GM19193 (cell line): ENCODE measurements around the gene DDIT3.

Experiments
- POLR2A ChIP-seq: IDR thresholded peaks from 4 replicates; pipeline ENCODE4 v1.6.1; 2011; ENCODE audit not compliant: insufficient read depth, insufficient read length; ENCODE audit errors: extremely low read depth

Gene DDIT3

GRCh38 chr12:57530396-57531142 is 10.3 kb upstream of the DDIT3 start:
- no peak for TF ChIP-seq POLR2A

- no peak for TF ChIP-seq POLR2A
Measured at GRCh38 chr12:57529831-57530230, 9.5 kb upstream of the DDIT3 start.

- TF ChIP-seq POLR2A = no peak
Measured at GRCh38 chr12:57528831-57529555, 8.7 kb upstream of the DDIT3 start.

GRCh38 chr12:57528176-57528575 is 7.9 kb upstream of the DDIT3 start:
- TF ChIP-seq POLR2A = no peak

- no peak for TF ChIP-seq POLR2A
Measured at GRCh38 chr12:57527184-57527583, 6.9 kb upstream of the DDIT3 start.

- no peak for TF ChIP-seq POLR2A
Measured at GRCh38 chr12:57526477-57527126, 6.3 kb upstream of the DDIT3 start.

- no peak for TF ChIP-seq POLR2A
Measured at GRCh38 chr12:57525615-57526383, 5.5 kb upstream of the DDIT3 start.

- no peak for TF ChIP-seq POLR2A
Measured at GRCh38 chr12:57524814-57525614, 4.7 kb upstream of the DDIT3 start.

GRCh38 chr12:57523706-57524614 is 3.6 kb upstream of the DDIT3 start:
- TF ChIP-seq POLR2A = no peak

- TF ChIP-seq POLR2A = no peak
Measured at GRCh38 chr12:57522887-57523705, 2.8 kb upstream of the DDIT3 start.

- peak; percentile 72 for TF ChIP-seq POLR2A
Measured at GRCh38 chr12:57522011-57522886, 1.9 kb upstream of the DDIT3 start, which contains the start of gene MBD6. TSS of gene MBD6 (plus strand) at chr12:57522824. CDS start at chr12:57524304, 1,480 bp downstream.
